Psoas muscle (tissue), 8 donors: ENCODE measurements around the gene FOXA2. TPM values are rescaled to one million over a fixed set of nuclear protein-coding genes. Genes with fewer than 3 reads are reported as not detected.

Source experiments
- ATAC-seq, 4 donors: fragments of 200-7000 bp; cut with Tn5 transposase; one replicate each; pipeline ENCODE4 v1.9.1; 2020; ENCODE audit warnings: moderate library complexity in 3 of 4, mild to moderate bottlenecking in 2 of 4
- DNase-seq, 2 donors: peaks; one replicate each; pipeline ENCODE4 v3.0.0-alpha.2; 2020
- H3K27ac ChIP-seq: fragments of 200-600 bp; one replicate; pipeline ENCODE4 v1.8.0; 2022
- H3K27me3 ChIP-seq, 3 donors: fragments of 200-600 bp in 1 of 3; one replicate each; pipeline versions ENCODE4 v1.6.1 to v1.8.0; 2013 to 2022; ENCODE audit warnings: low read length in 2 of 3, mild to moderate bottlenecking in 2 of 3, moderate library complexity in 1 of 3; ENCODE audit not compliant: insufficient read depth in 3 of 3
- H3K36me3 ChIP-seq, 2 donors: fragments of 200-600 bp in 1 of 2; one replicate each; pipeline versions ENCODE4 v1.6.1 to v1.8.0; 2013 to 2022; ENCODE audit warnings: low read depth in 1 of 2, mild to moderate bottlenecking in 1 of 2, moderate library complexity in 1 of 2; ENCODE audit not compliant: insufficient read depth in 1 of 2
- H3K4me1 ChIP-seq: fragments of 200-600 bp; one replicate; pipeline ENCODE4 v1.8.0; 2022
- H3K4me3 ChIP-seq: fragments of 200-600 bp; one replicate; pipeline ENCODE4 v1.8.0; 2022; ENCODE audit warnings: mild to moderate bottlenecking
- H3K9me3 ChIP-seq: fragments of 200-600 bp; one replicate; pipeline ENCODE4 v1.8.0; 2022
- CTCF ChIP-seq: fragments of 200-600 bp; IDR thresholded peaks from one replicate; pipeline ENCODE4 v1.8.0; 2022; ENCODE audit warnings: antibody characterized with exemption
- WGBS, 3 donors: extraction: QIAGEN DNeasy Blood & Tissue Kit; methylation state at CpG; one replicate each; pipeline versions ENCODE4 v1.1.6 to v1.1.7; 2013; 5-methylcytosine and 5-hydroxymethylcytosine counted together
- intact Hi-C, 2 donors: fragments of 100-400 bp; cut with DNase I; formaldehyde crosslinking; loops; one replicate each; pipeline versions ENCODE4 v1.11.0 to v1.14.2; 2022
- polyA plus RNA-seq, 3 donors: library from polyadenylated mRNA; stranded (reverse); fragments of 200-250 nt; gene quantifications; one replicate each; pipeline ENCODE4 v1.2.3, GENCODE V29; 2013
- total RNA-seq, 4 donors: library from RNA; stranded (reverse); fragmentation: NEBNext Ultra II Directional in 2 of 4; extraction: Animal tissue kit (Norgen Biotek cat#: 25700) in 2 of 4; gene quantifications; one replicate each; pipeline versions ENCODE4 v1.2.1 to v1.2.4, GENCODE V29; 2021 to 2023
- donor health status: healthy with polysubstance abuse.
- donor health status: DM: no; HTN: no; CAD: no; lungs with moderate emphysema.
- donor health status: Bipolar disorder and iron deficiency.
- donor health status: healthy.
- donor health status: DM: yes; HTN: yes; CAD: no.
- donor health status: DM: no; HTN: no; CAD: no.
- donor health status: DM: no; HTN: no; CAD: no.
- donor health status: DM: yes; HTN: yes; CAD: no.

The FOXA2 gene
- total and polyA plus RNA-seq, 7 donors, result 0.26 TPM; not detected in 6

GRCh38 chr20:22572023-22572422, 12.3 kb downstream of the FOXA2 start:
- no peaks in the 10 kb centered on the region for H3K9me3 ChIP-seq
- TF ChIP-seq CTCF, result no peak
- no peaks in the 10 kb centered on the region for H3K36me3 ChIP-seq
- H3K4me3 ChIP-seq, result no peak overlapping the region
- no peak overlapping the region for H3K27ac ChIP-seq
- H3K4me1 ChIP-seq, result no peaks in the 10 kb centered on the region
- DNase-seq, result no peak
- peaks cover 2 to 95% (median 37%) of the 10 kb centered on the region in 3 donors for H3K27me3 ChIP-seq
- ATAC-seq, result no peak
- 21 to 32% (median 22%) methylated on average over 3 of the region's 3 CpGs for WGBS, 3 donors
- intact Hi-C loops, result no loop called here

- WGBS, 3 donors, result 9 to 24% (median 20%) methylated on average over 11 of the region's 11 CpGs
- H3K36me3 ChIP-seq, result no peaks in the 10 kb centered on the region
- ATAC-seq, result no peak
- H3K4me3 ChIP-seq, result no peak overlapping the region
- intact Hi-C loops, result no loop called here
- no peak overlapping the region for H3K27ac ChIP-seq
- TF ChIP-seq CTCF, result no peak
- no peaks in the 10 kb centered on the region for H3K9me3 ChIP-seq
- DNase-seq, result no peak
- H3K4me1 ChIP-seq, result no peaks in the 10 kb centered on the region
- peaks cover 5 to 88% (median 31%) of the 10 kb centered on the region in 3 donors for H3K27me3 ChIP-seq
Observed at GRCh38 chr20:22569353-22569752, 15.0 kb downstream of the FOXA2 start.

GRCh38 chr20:22568872-22569344, 15.5 kb downstream of the FOXA2 start:
- Histone ChIP-seq H3K9me3 (no peaks in the 10 kb centered on the region), H3K27me3 (peaks cover 5 to 87% (median 31%) of the 10 kb centered on the region in 3 donors), H3K27ac (no peak overlapping the region), H3K4me1 (no peaks in the 10 kb centered on the region), H3K36me3 (no peaks in the 10 kb centered on the region), H3K4me3 (no peak overlapping the region)
- 1 to 4% (median 3%) methylated on average over 21 to 31 of the region's 31 CpGs for WGBS, 3 donors
- DNase-seq, result no peak
- TF ChIP-seq CTCF, result no peak
- intact Hi-C loops, result no loop called here
- no peak for ATAC-seq

GRCh38 chr20:22567944-22568871, 16.2 kb downstream of the FOXA2 start:
- Histone ChIP-seq H3K4me3 (no peak overlapping the region), H3K4me1 (no peaks in the 10 kb centered on the region), H3K27me3 (peaks cover 5 to 87% (median 31%) of the 10 kb centered on the region in 3 donors), H3K27ac (no peak overlapping the region), H3K36me3 (no peaks in the 10 kb centered on the region), H3K9me3 (no peaks in the 10 kb centered on the region)
- intact Hi-C loops, result no loop called here
- 2 to 3% (median 3%) methylated on average over 54 to 57 of the region's 57 CpGs for WGBS, 3 donors
- DNase-seq (no peak), ATAC-seq (no peak)
- TF ChIP-seq CTCF, result no peak
